Gastrocnemius medialis (tissue), 4 donors: Measurements from ENCODE around the gene DPEP1. TPM values are rescaled to one million over a fixed set of nuclear protein-coding genes. Genes with fewer than 3 reads are reported as not detected.
"Not testable (repeated sequence)": the region's sequence is repeated elsewhere in the genome, so short reads cannot be mapped to it uniquely, and the experiment has no call there.

Experiments used
- ATAC-seq, 2 donors: fragments of 150-250 bp; one replicate each; pipeline ENCODE4 v1.9.1; 2016
- DNase-seq, 2 donors: peaks; one replicate each; pipeline ENCODE4 v3.0.0-alpha.2; 2019
- H3K27ac ChIP-seq, 4 donors: fragments of 200-600 bp; sonication (generic); 1 replicate in 1 of 4; 2 replicates in 3 of 4; pipeline ENCODE4 v1.5.1; 2016 to 2018; ENCODE audit warnings: mild to moderate bottlenecking in 2 of 4, moderate library complexity in 1 of 4
- H3K27me3 ChIP-seq, 3 donors: fragments of 200-600 bp; sonication (generic) in 2 of 3; 1 replicate in 1 of 3; 2 replicates in 2 of 3; pipeline versions ENCODE4 v1.5.1 to v1.6.0; 2016 to 2019; ENCODE audit warnings: mild to moderate bottlenecking in 1 of 3, moderate library complexity in 1 of 3
- H3K36me3 ChIP-seq, 2 donors: fragments of 200-600 bp; sonication (generic) in 1 of 2; one replicate each; pipeline ENCODE4 v1.5.1; 2017 to 2018
- H3K4me1 ChIP-seq, 2 donors: fragments of 200-600 bp; sonication (generic) in 1 of 2; one replicate each; pipeline ENCODE4 v1.5.1; 2016 to 2017; ENCODE audit warnings: mild to moderate bottlenecking in 2 of 2
- H3K4me3 ChIP-seq, 4 donors: fragments of 200-600 bp; sonication (generic) in 3 of 4; 1 replicate in 1 of 4; 2 replicates in 3 of 4; pipeline ENCODE4 v1.5.1; 2016 to 2019; ENCODE audit warnings: mild to moderate bottlenecking in 2 of 4
- H3K9me3 ChIP-seq, 3 donors: fragments of 200-600 bp; sonication (generic) in 2 of 3; 1 replicate in 1 of 3; 2 replicates in 2 of 3; pipeline ENCODE4 v1.5.1; 2016 to 2019
- POLR2A ChIP-seq, 2 donors: fragments of 450-650 bp; IDR thresholded peaks; one replicate each; pipeline ENCODE4 v1.6.1; 2017; ENCODE audit warnings: antibody characterized with exemption in 2 of 2, mild to moderate bottlenecking in 2 of 2, moderate library complexity in 2 of 2
- in situ Hi-C, 4 donors: fragments of 200-750 bp; cut with MboI; loops; one replicate each; pipeline versions ENCODE4 v1.15.0 to v1.8.0; 2017; ENCODE audit warnings: low sequenced_read_pairs in 4 of 4
- intact Hi-C: fragments of 100-400 bp; cut with DNase I; formaldehyde crosslinking; loops from one replicate; pipeline ENCODE4 v1.15.1; 2023; ENCODE audit warnings: low total_unique reads
- total RNA-seq, 4 donors: library from RNA; depleted of rRNA; stranded (reverse); fragments of >200 nt; gene quantifications; one replicate each; pipeline versions ENCODE4 v1.1.0 to v1.2.3, GENCODE V29; 2016
- TF ChIP-seq, protein P1 (sequence below), 5 experiments: fragments of 450-650 bp in 3 of 5; fragments of 200-600 bp in 2 of 5; sonication (generic) in 2 of 5; IDR thresholded peaks in 4 of 5; conservative IDR thresholded peaks in 1 of 5; 1 replicate in 4 of 5; 2 replicates in 1 of 5; pipeline ENCODE4 v1.5.1; 2016 to 2019; ENCODE audit warnings: antibody characterized with exemption in 5 of 5, mild to moderate bottlenecking in 3 of 5, moderate library complexity in 3 of 5

DPEP1 gene
- total RNA-seq, 4 donors from 2014 or later: not detected

GRCh38 chr16:89567656-89568594 lies 45.5 kb upstream of the DPEP1 start:
- H3K36me3 ChIP-seq: peaks cover 0 to 19% of the 10 kb centered on the region in 2 donors
- H3K4me3 ChIP-seq: no peak overlapping the region
- in situ Hi-C loops: no loop called here
- ATAC-seq (no peak), DNase-seq (no peak)
- no peak overlapping the region for H3K27ac ChIP-seq
- TF ChIP-seq POLR2A (IDR thresholded peaks at IDR 0.05): no peak
- TF ChIP-seq, protein P1, sequence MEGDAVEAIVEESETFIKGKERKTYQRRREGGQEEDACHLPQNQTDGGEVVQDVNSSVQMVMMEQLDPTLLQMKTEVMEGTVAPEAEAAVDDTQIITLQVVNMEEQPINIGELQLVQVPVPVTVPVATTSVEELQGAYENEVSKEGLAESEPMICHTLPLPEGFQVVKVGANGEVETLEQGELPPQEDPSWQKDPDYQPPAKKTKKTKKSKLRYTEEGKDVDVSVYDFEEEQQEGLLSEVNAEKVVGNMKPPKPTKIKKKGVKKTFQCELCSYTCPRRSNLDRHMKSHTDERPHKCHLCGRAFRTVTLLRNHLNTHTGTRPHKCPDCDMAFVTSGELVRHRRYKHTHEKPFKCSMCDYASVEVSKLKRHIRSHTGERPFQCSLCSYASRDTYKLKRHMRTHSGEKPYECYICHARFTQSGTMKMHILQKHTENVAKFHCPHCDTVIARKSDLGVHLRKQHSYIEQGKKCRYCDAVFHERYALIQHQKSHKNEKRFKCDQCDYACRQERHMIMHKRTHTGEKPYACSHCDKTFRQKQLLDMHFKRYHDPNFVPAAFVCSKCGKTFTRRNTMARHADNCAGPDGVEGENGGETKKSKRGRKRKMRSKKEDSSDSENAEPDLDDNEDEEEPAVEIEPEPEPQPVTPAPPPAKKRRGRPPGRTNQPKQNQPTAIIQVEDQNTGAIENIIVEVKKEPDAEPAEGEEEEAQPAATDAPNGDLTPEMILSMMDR (IDR thresholded peaks at IDR 0.05 in 4 of 5, conservative IDR thresholded peaks at IDR 0.05 in 1 of 5): no peak
- intact Hi-C loops: no loop called here
- H3K4me1 ChIP-seq: peaks cover 19 to 22% of the 10 kb centered on the region in 2 donors
- peaks cover 14 to 27% (median 21%) of the 10 kb centered on the region in 3 donors for H3K27me3 ChIP-seq
- H3K9me3 ChIP-seq: no peaks in the 10 kb centered on the region

DNA sequence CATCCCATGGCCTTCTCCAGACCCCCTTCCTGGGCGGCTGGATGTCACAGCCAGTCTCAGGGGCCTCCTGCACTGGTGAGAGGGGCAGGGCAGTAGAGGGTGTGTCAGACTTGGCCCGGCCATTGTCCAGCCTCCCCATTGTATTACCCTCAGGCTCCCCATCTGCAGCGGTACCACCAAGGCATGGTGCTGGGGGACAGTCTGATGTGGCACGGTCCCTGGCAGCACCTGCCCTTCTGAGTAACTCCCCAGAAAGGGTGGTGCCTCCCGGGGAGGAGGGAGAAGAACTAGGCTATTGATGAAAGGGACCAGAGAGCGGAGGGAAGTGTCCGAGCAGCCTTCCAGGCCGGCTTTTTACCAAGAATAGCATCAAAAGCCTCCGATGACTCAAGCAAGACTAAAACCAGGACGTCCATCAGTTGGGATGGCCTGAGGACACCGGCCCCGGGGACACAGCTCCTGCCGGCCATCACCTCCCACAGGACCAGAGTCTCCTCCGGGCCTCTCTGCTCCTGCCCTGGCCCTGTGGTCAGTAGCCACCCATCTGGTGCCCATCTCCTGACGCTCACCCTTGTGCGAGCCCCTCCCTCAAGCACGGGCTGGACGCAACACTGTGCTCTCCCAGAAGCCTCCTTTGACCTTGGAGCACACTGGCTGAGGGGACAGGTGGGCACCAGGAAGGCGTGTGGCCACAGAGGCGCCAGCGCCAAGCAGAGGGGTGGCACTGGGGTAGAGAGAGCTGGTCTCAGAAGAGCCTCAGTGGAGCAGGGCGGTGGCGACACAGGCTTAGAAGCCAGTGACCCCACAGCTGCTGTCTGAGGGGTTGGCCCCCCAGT lies 43.7 kb upstream of the DPEP1 start:
- in situ Hi-C loops (no loop called here), intact Hi-C loops (no loop called here)
- H3K36me3 ChIP-seq: peaks cover 0 to under 1% of the 10 kb centered on the region in 2 donors
- H3K27me3 ChIP-seq: peaks cover 24 to 43% (median 33%) of the 10 kb centered on the region in 3 donors
- H3K4me1 ChIP-seq: peaks cover 10 to 17% of the 10 kb centered on the region in 2 donors
- ATAC-seq: no peak
- no peak for TF ChIP-seq POLR2A (IDR thresholded peaks at IDR 0.05)
- TF ChIP-seq, protein P1 (IDR thresholded peaks at IDR 0.05 in 4 of 5, conservative IDR thresholded peaks at IDR 0.05 in 1 of 5): no peak
- DNase-seq: no peak
- H3K27ac ChIP-seq: no peak overlapping the region
- no peak overlapping the region for H3K4me3 ChIP-seq
- no peaks in the 10 kb centered on the region for H3K9me3 ChIP-seq

- in situ Hi-C loops: no loop called here
- intact Hi-C loops: no loop called here
Observed at GRCh38 chr16:89570342-89570923, 43.0 kb upstream of the DPEP1 start.

GRCh38 chr16:89570983-89571598 lies 42.4 kb upstream of the DPEP1 start:
- ATAC-seq, H3K27ac ChIP-seq, intact Hi-C loops, H3K4me1 ChIP-seq, H3K9me3 ChIP-seq, H3K36me3 ChIP-seq, H3K4me3 ChIP-seq, DNase-seq, in situ Hi-C loops: not testable (repeated sequence)
- peaks cover 34 to 54% (median 43%) of the 10 kb centered on the region in 3 donors for H3K27me3 ChIP-seq

More at GRCh38 chr16:89570342-89570923, 43.0 kb upstream of the DPEP1 start:
- no peak for DNase-seq
- TF ChIP-seq POLR2A (IDR thresholded peaks at IDR 0.05): no peak
- TF ChIP-seq, protein P1 (IDR thresholded peaks at IDR 0.05 in 4 of 5, conservative IDR thresholded peaks at IDR 0.05 in 1 of 5): no peak
- no peak overlapping the region for H3K4me3 ChIP-seq
- peaks cover 31 to 50% (median 40%) of the 10 kb centered on the region in 3 donors for H3K27me3 ChIP-seq
- no peaks in the 10 kb centered on the region for H3K9me3 ChIP-seq
- ATAC-seq: no peak
- H3K27ac ChIP-seq: no peak overlapping the region
- H3K36me3 ChIP-seq: no peaks in the 10 kb centered on the region
- peaks cover 8 to 13% of the 10 kb centered on the region in 2 donors for H3K4me1 ChIP-seq
